Heart left ventricle (tissue), 16 donors: ENCODE measurements around the gene C2CD2. TPM values are rescaled to one million over a fixed set of nuclear protein-coding genes. Genes with fewer than 3 reads are reported as not detected.

Source experiments
- ATAC-seq, 4 donors: fragments of 200-7000 bp; cut with Tn5 transposase; one replicate each; pipeline ENCODE4 v1.9.1; 2020 to 2022; ENCODE audit warnings: moderate library complexity in 4 of 4, mild to moderate bottlenecking in 3 of 4, moderate number of reproducible peaks in 1 of 4
- DNase-seq, 5 donors: peaks; one replicate each; pipeline ENCODE4 v3.0.0-alpha.2; 2020
- H3K27ac ChIP-seq, 12 donors: fragments of 200-600 bp; sonication (generic) in 4 of 12; one replicate each; pipeline versions ENCODE4 v1.5.0 to v1.8.0; 2016 to 2022; ENCODE audit warnings: mild to moderate bottlenecking in 2 of 12
- H3K27me3 ChIP-seq, 9 donors: fragments of 200-600 bp; sonication (generic) in 2 of 9; one replicate each; pipeline versions ENCODE4 v1.5.1 to v1.8.0; 2016 to 2022; ENCODE audit warnings: mild to moderate bottlenecking in 3 of 9
- H3K36me3 ChIP-seq, 9 donors: fragments of 200-600 bp; sonication (generic) in 2 of 9; one replicate each; pipeline versions ENCODE4 v1.5.0 to v1.8.0; 2018 to 2022; ENCODE audit warnings: mild to moderate bottlenecking in 2 of 9
- H3K4me1 ChIP-seq, 12 donors: fragments of 200-600 bp; sonication (generic) in 4 of 12; one replicate each; pipeline versions ENCODE4 v1.5.0 to v1.8.0; 2016 to 2022; ENCODE audit warnings: mild to moderate bottlenecking in 3 of 12
- H3K4me3 ChIP-seq, 12 donors: fragments of 200-600 bp; sonication (generic) in 4 of 12; one replicate each; pipeline versions ENCODE4 v1.5.0 to v1.8.0; 2017 to 2022; ENCODE audit warnings: mild to moderate bottlenecking in 9 of 12, moderate library complexity in 4 of 12
- H3K9me3 ChIP-seq, 12 donors: fragments of 200-600 bp; sonication (generic) in 4 of 12; one replicate each; pipeline versions ENCODE4 v1.5.0 to v1.8.0; 2016 to 2022; ENCODE audit warnings: mild to moderate bottlenecking in 1 of 12
- CTCF ChIP-seq, 12 donors: fragments of 200-600 bp; sonication (generic) in 4 of 12; IDR thresholded peaks; one replicate each; pipeline versions ENCODE4 v1.5.0 to v1.8.0; 2018 to 2022; ENCODE audit warnings: antibody characterized with exemption in 12 of 12, mild to moderate bottlenecking in 5 of 12
- POLR2A ChIP-seq, 2 donors: fragments of 450-650 bp; IDR thresholded peaks; one replicate each; pipeline ENCODE4 v1.6.1; 2017; ENCODE audit warnings: antibody characterized with exemption in 2 of 2, mild to moderate bottlenecking in 2 of 2, moderate library complexity in 2 of 2
- WGBS, 4 donors: extraction: QIAGEN DNeasy Blood & Tissue Kit in 2 of 4; methylation state at CpG; one replicate each; pipeline versions ENCODE4 v1.1.5 to v1.1.7; 2013 to 2018; 5-methylcytosine and 5-hydroxymethylcytosine counted together
- intact Hi-C, 10 donors: fragments of 100-400 bp; cut with DNase I; formaldehyde crosslinking; loops; one replicate each; pipeline versions ENCODE4 v1.11.1 to v1.14.2; 2022
- polyA plus RNA-seq, 2 donors: library from polyadenylated mRNA; stranded (reverse); fragments of 200-250 nt; gene quantifications; one replicate each; pipeline ENCODE4 v1.2.3, GENCODE V29; 2013
- total RNA-seq, 9 donors: library from RNA; depleted of rRNA in 2 of 9; stranded (reverse); fragments of >200 nt in 2 of 9; fragmentation: NEBNext Ultra II Directional in 3 of 9; extraction: Animal tissue kit (Norgen Biotek cat#: 25700) in 3 of 9; gene quantifications; one replicate each; pipeline versions ENCODE4 v1.1.0 to v1.2.4, GENCODE V29; 2016 to 2023
- donor health status: ischemic (EF 13 %, LVEDD 7.1; RV severe dilation, severe dysfunction).
- donor health status: healthy with polysubstance abuse.
- donor health status: DM: no; HTN: yes; CAD: no.
- donor health status: DM: no; HTN: no; CAD: no.
- donor health status: ischemic (EF 25% LVEDD 6.9; RV normal size, moderate dysfunction).
- donor health status: ischemic (EF 25% LVEDD 5.7; RV mildly dilated, moderate dysfunction).
- donor health status: healthy.
- donor health status: DM: yes; HTN: yes; CAD: no.
- donor health status: ischemic (EF 35%, LVEDD 5.7; RV mildly dilated, moderate dysfunction).
- donor health status: nonischemic (EF 11% LVEDD 7.7; RV severe dilation, severe dysfunction).
- donor health status: DM: yes; HTN: yes; CAD: no.
- donor health status: PGD.
- donor health status: ischemic (EF 29% LVEDD 5.4; RV normal size, mild dysfunction).
- donor health status: nonischemic (EF 23%, LVEDD 6.1; RV moderate dilation, normal function).

Gene C2CD2
- total and polyA plus RNA-seq, 11 donors: 3.8 to 13.9 (median 6.0) TPM

GRCh38 chr21:41975391-41976272 lies 21.8 kb upstream of the C2CD2 start:
- no peak overlapping the region for H3K4me3 ChIP-seq
- 90 to 94% (median 93%) methylated on average over 17 of the region's 17 CpGs for WGBS, 4 donors
- no peak overlapping the region for H3K27ac ChIP-seq
- no peak for ATAC-seq
- no peaks in the 10 kb centered on the region for H3K27me3 ChIP-seq
- peak in 1 of 5 donors; percentile 32 for DNase-seq
- H3K4me1 ChIP-seq: peaks cover 0 to 14% (median 9%) of the 10 kb centered on the region in 12 donors
- no peaks in the 10 kb centered on the region for H3K36me3 ChIP-seq
- peaks cover 0 to 10% (median 3%) of the 10 kb centered on the region in 12 donors for H3K9me3 ChIP-seq
- no peak for TF ChIP-seq POLR2A (IDR thresholded peaks at IDR 0.05)
- TF ChIP-seq CTCF (IDR thresholded peaks at IDR 0.05): no peak
- intact Hi-C loops: no loop called here

GRCh38 chr21:41974752-41975053 lies 20.9 kb upstream of the C2CD2 start:
- H3K36me3 ChIP-seq: no peaks in the 10 kb centered on the region
- peak overlapping the region in 3 of 12 donors; percentile 38 to 57 (median 57) for H3K27ac ChIP-seq
- no peaks in the 10 kb centered on the region for H3K27me3 ChIP-seq
- H3K9me3 ChIP-seq: peaks cover 0 to 10% (median 3%) of the 10 kb centered on the region in 12 donors
- intact Hi-C loops: no loop called here
- peaks cover 0 to 14% (median 9%) of the 10 kb centered on the region in 12 donors for H3K4me1 ChIP-seq
- ATAC-seq: no peak
- H3K4me3 ChIP-seq: no peak overlapping the region
- TF ChIP-seq CTCF (IDR thresholded peaks at IDR 0.05): no peak
- no peak for TF ChIP-seq POLR2A (IDR thresholded peaks at IDR 0.05)
- DNase-seq: no peak
- 88 to 91% (median 90%) methylated on average over 4 of the region's 4 CpGs for WGBS, 4 donors

GRCh38 chr21:41973861-41974751 lies 20.3 kb upstream of the C2CD2 start:
- ATAC-seq (peak; percentile 64 to 95 (median 84)), DNase-seq (peak; percentile 58 to 75 (median 70))
- H3K4me1 ChIP-seq: peaks cover 0 to 14% (median 9%) of the 10 kb centered on the region in 12 donors
- H3K36me3 ChIP-seq: no peaks in the 10 kb centered on the region
- WGBS, 4 donors: 49 to 56% (median 53%) methylated on average over 14 of the region's 14 CpGs
- H3K9me3 ChIP-seq: peaks cover 0 to 4% (median 0%) of the 10 kb centered on the region in 12 donors
- H3K27me3 ChIP-seq: no peaks in the 10 kb centered on the region
- no peak overlapping the region for H3K4me3 ChIP-seq
- peak in 4 of 12 donors; percentile 8 to 20 (median 18) for TF ChIP-seq CTCF (IDR thresholded peaks at IDR 0.05)
- TF ChIP-seq POLR2A (IDR thresholded peaks at IDR 0.05): no peak
- H3K27ac ChIP-seq: peak overlapping the region in 11 of 12 donors; percentile 4 to 62 (median 57)
- intact Hi-C loops: no loop called here

GRCh38 chr21:41973427-41973831 lies 19.6 kb upstream of the C2CD2 start:
- TF ChIP-seq CTCF (IDR thresholded peaks at IDR 0.05) (no peak), POLR2A (IDR thresholded peaks at IDR 0.05) (no peak)
- 92 to 96% (median 93%) methylated on average over 12 to 15 of the region's 15 CpGs for WGBS, 4 donors
- Histone ChIP-seq H3K27me3 (no peaks in the 10 kb centered on the region), H3K4me1 (peaks cover 0 to 14% (median 9%) of the 10 kb centered on the region in 12 donors), H3K4me3 (no peak overlapping the region), H3K9me3 (no peaks in the 10 kb centered on the region), H3K27ac (peak overlapping the region in 6 of 12 donors; percentile 34 to 62 (median 58)), H3K36me3 (no peaks in the 10 kb centered on the region)
- DNase-seq: peak in 2 of 5 donors; percentile 14 to 42
- intact Hi-C loops: no loop called here
- ATAC-seq: no peak
